SJSA1 (cell line): ENCODE data around the gene HMGB3. TPM values are rescaled to one million over a fixed set of nuclear protein-coding genes. Genes with fewer than 3 reads are reported as not detected.

Source experiments
- DNase-seq, 2 experiments: peaks; one replicate each; pipeline ENCODE4 v3.0.0-alpha.2; 2015 to 2020; ENCODE audit warnings: low spot score in 2 of 2, low read depth in 1 of 2
- H3K27ac ChIP-seq: fragments of 250-450 bp; sonication (Bioruptor Pico); 2 replicates; pipeline ENCODE4 v1.5.1; 2020; ENCODE audit warnings: mild to moderate bottlenecking, moderate library complexity
- H3K27me3 ChIP-seq: fragments of 250-450 bp; sonication (Bioruptor Pico); replicated peaks from 2 replicates; pipeline ENCODE4 v1.5.1; 2020; ENCODE audit warnings: mild to moderate bottlenecking, moderate library complexity
- H3K36me3 ChIP-seq: fragments of 250-450 bp; sonication (Bioruptor Pico); 2 replicates; pipeline ENCODE4 v1.5.1; 2020; ENCODE audit warnings: mild to moderate bottlenecking
- H3K4me1 ChIP-seq: fragments of 250-450 bp; sonication (Bioruptor Pico); replicated peaks from 2 replicates; pipeline ENCODE4 v1.6.1; 2021; ENCODE audit warnings: mild to moderate bottlenecking
- H3K4me3 ChIP-seq: fragments of 250-450 bp; sonication (Bioruptor Pico); 2 replicates; pipeline ENCODE4 v1.5.1; 2020; ENCODE audit warnings: mild to moderate bottlenecking
- H3K9me3 ChIP-seq: fragments of 250-450 bp; sonication (Bioruptor Pico); replicated peaks from 2 replicates; pipeline ENCODE4 v1.5.1; 2020; ENCODE audit warnings: mild to moderate bottlenecking
- total RNA-seq: library from RNA; depleted of rRNA; stranded (reverse); fragments of >200 nt; shearing (Covaris generic); gene quantifications from 2 replicates; pipeline ENCODE4 v1.2.3, GENCODE V29; 2014; rRNA removed

The HMGB3 gene
- total RNA-seq: 74.8 and 233 TPM in 2 replicates

- peak; percentile 80 to 94 for DNase-seq
- peaks cover 6% of the 10 kb centered on the region for H3K4me1 ChIP-seq
- peak within 1 kb of the TSS; percentile 72 for H3K4me3 ChIP-seq
- no peaks in the 10 kb centered on the region for H3K27me3 ChIP-seq
- H3K27ac ChIP-seq: peak within 1 kb of the TSS; percentile 76
- no peaks in the 10 kb centered on the region for H3K9me3 ChIP-seq
- peaks cover 23% of the 10 kb centered on the region for H3K36me3 ChIP-seq
Observed at GRCh38 chrX:150982788-150983520, at the start of gene HMGB3. TSS of gene HMGB3 (plus strand) at chrX:150983335. CDS start at chrX:150985600, 2,265 bp downstream.

- H3K4me1 ChIP-seq: no peaks in the 10 kb centered on the region
- no peaks in the 10 kb centered on the region for H3K27me3 ChIP-seq
- no peaks in the 10 kb centered on the region for H3K9me3 ChIP-seq
- no peaks in the 10 kb centered on the region for H3K36me3 ChIP-seq
- DNase-seq: no peak
- H3K27ac ChIP-seq: no peak overlapping the region
- H3K4me3 ChIP-seq: no peak overlapping the region
Observed at GRCh38 chrX:150933945-150934350, 49.2 kb upstream of the HMGB3 start.

GRCh38 chrX:150934453-150934852 is 48.7 kb upstream of the HMGB3 start:
- H3K27ac ChIP-seq: no peak overlapping the region
- no peak for DNase-seq
- no peaks in the 10 kb centered on the region for H3K4me1 ChIP-seq
- H3K36me3 ChIP-seq: no peaks in the 10 kb centered on the region
- no peak overlapping the region for H3K4me3 ChIP-seq
- H3K27me3 ChIP-seq: no peaks in the 10 kb centered on the region
- H3K9me3 ChIP-seq: no peaks in the 10 kb centered on the region

GRCh38 chrX:150935467-150935866 is 47.7 kb upstream of the HMGB3 start:
- Histone ChIP-seq H3K9me3 (no peaks in the 10 kb centered on the region), H3K27ac (no peak overlapping the region), H3K36me3 (no peaks in the 10 kb centered on the region), H3K27me3 (no peaks in the 10 kb centered on the region), H3K4me1 (no peaks in the 10 kb centered on the region), H3K4me3 (no peak overlapping the region)
- no peak for DNase-seq

- no peak overlapping the region for H3K27ac ChIP-seq
- H3K36me3 ChIP-seq: no peaks in the 10 kb centered on the region
- no peak overlapping the region for H3K4me3 ChIP-seq
- no peaks in the 10 kb centered on the region for H3K4me1 ChIP-seq
- DNase-seq: no peak
- no peaks in the 10 kb centered on the region for H3K9me3 ChIP-seq
- H3K27me3 ChIP-seq: no peaks in the 10 kb centered on the region
Observed at GRCh38 chrX:150936556-150936955, 46.6 kb upstream of the HMGB3 start.

- Histone ChIP-seq H3K4me3 (no peak overlapping the region), H3K4me1 (no peaks in the 10 kb centered on the region), H3K27me3 (no peaks in the 10 kb centered on the region), H3K36me3 (no peaks in the 10 kb centered on the region), H3K27ac (no peak overlapping the region), H3K9me3 (no peaks in the 10 kb centered on the region)
- no peak for DNase-seq
Observed at GRCh38 chrX:150940844-150941495, 42.2 kb upstream of the HMGB3 start.

GRCh38 chrX:150941580-150941979 is 41.6 kb upstream of the HMGB3 start:
- Histone ChIP-seq H3K27ac (no peak overlapping the region), H3K4me1 (no peaks in the 10 kb centered on the region), H3K36me3 (no peaks in the 10 kb centered on the region), H3K27me3 (no peaks in the 10 kb centered on the region), H3K4me3 (no peak overlapping the region), H3K9me3 (no peaks in the 10 kb centered on the region)
- no peak for DNase-seq

- Histone ChIP-seq H3K36me3 (no peaks in the 10 kb centered on the region), H3K9me3 (no peaks in the 10 kb centered on the region), H3K27me3 (no peaks in the 10 kb centered on the region), H3K27ac (no peak overlapping the region), H3K4me3 (no peak overlapping the region), H3K4me1 (no peaks in the 10 kb centered on the region)
- no peak for DNase-seq
Observed at GRCh38 chrX:150942942-150943594, 40.1 kb upstream of the HMGB3 start.

- DNase-seq: no peak
- Histone ChIP-seq H3K27ac (no peak overlapping the region), H3K36me3 (no peaks in the 10 kb centered on the region), H3K9me3 (no peaks in the 10 kb centered on the region), H3K27me3 (no peaks in the 10 kb centered on the region), H3K4me1 (no peaks in the 10 kb centered on the region), H3K4me3 (no peak overlapping the region)
Observed at GRCh38 chrX:150944233-150944632, 38.9 kb upstream of the HMGB3 start.

- no peak for DNase-seq
- Histone ChIP-seq H3K27ac (no peak overlapping the region), H3K36me3 (no peaks in the 10 kb centered on the region), H3K4me3 (no peak overlapping the region), H3K27me3 (no peaks in the 10 kb centered on the region), H3K4me1 (no peaks in the 10 kb centered on the region), H3K9me3 (no peaks in the 10 kb centered on the region)
Observed at GRCh38 chrX:150954951-150955350, 28.2 kb upstream of the HMGB3 start.

- H3K27ac ChIP-seq: no peak overlapping the region
- no peaks in the 10 kb centered on the region for H3K9me3 ChIP-seq
- H3K4me3 ChIP-seq: no peak overlapping the region
- H3K36me3 ChIP-seq: no peaks in the 10 kb centered on the region
- DNase-seq: no peak
- no peaks in the 10 kb centered on the region for H3K27me3 ChIP-seq
- H3K4me1 ChIP-seq: no peaks in the 10 kb centered on the region
Observed at GRCh38 chrX:150955590-150955989, 27.5 kb upstream of the HMGB3 start.

GRCh38 chrX:150958177-150958576 is 25.0 kb upstream of the HMGB3 start:
- no peak overlapping the region for H3K4me3 ChIP-seq
- no peaks in the 10 kb centered on the region for H3K36me3 ChIP-seq
- no peak for DNase-seq
- no peaks in the 10 kb centered on the region for H3K9me3 ChIP-seq
- no peak overlapping the region for H3K27ac ChIP-seq
- no peaks in the 10 kb centered on the region for H3K4me1 ChIP-seq
- H3K27me3 ChIP-seq: no peaks in the 10 kb centered on the region

- no peak for DNase-seq
- Histone ChIP-seq H3K4me1 (no peaks in the 10 kb centered on the region), H3K36me3 (no peaks in the 10 kb centered on the region), H3K27ac (no peak overlapping the region), H3K9me3 (no peaks in the 10 kb centered on the region), H3K4me3 (no peak overlapping the region), H3K27me3 (no peaks in the 10 kb centered on the region)
Observed at GRCh38 chrX:150959557-150959956, 23.6 kb upstream of the HMGB3 start.

GRCh38 chrX:150961631-150962030 is 21.5 kb upstream of the HMGB3 start:
- H3K4me1 ChIP-seq: no peaks in the 10 kb centered on the region
- no peaks in the 10 kb centered on the region for H3K9me3 ChIP-seq
- H3K36me3 ChIP-seq: no peaks in the 10 kb centered on the region
- H3K27ac ChIP-seq: no peak overlapping the region
- H3K4me3 ChIP-seq: no peak overlapping the region
- no peak for DNase-seq
- no peaks in the 10 kb centered on the region for H3K27me3 ChIP-seq
